Measurements from ENCODE around the gene C10orf71.

The C10orf71 gene

GRCh38 chr10:49347827-49348226 lies 48.9 kb downstream of the C10orf71 start:
- DNase-seq (ENCODE audit: insufficient read length, low spot score) (no peak), FAIRE-seq (no peak)
- TF ChIP-seq CTCF (IDR thresholded peaks at IDR 0.05; ENCODE audit: insufficient read depth, missing control alignments): no peak

- no peak for TF ChIP-seq CTCF (IDR thresholded peaks at IDR 0.05; ENCODE audit: insufficient read depth, missing control alignments)
- DNase-seq (ENCODE audit: insufficient read length, low spot score) (no peak), FAIRE-seq (no peak)
Observed at GRCh38 chr10:49348593-49348992, 49.6 kb downstream of the C10orf71 start.

GRCh38 chr10:49349390-49349789 lies 50.4 kb downstream of the C10orf71 start:
- no peak for FAIRE-seq
- TF ChIP-seq CTCF (IDR thresholded peaks at IDR 0.05; ENCODE audit: insufficient read depth, missing control alignments): no peak
- DNase-seq (ENCODE audit: insufficient read length, low spot score): no peak

GRCh38 chr10:49350138-49350537 lies 51.2 kb downstream of the C10orf71 start:
- no peak for TF ChIP-seq CTCF (IDR thresholded peaks at IDR 0.05; ENCODE audit: insufficient read depth, missing control alignments)
- FAIRE-seq (no peak), DNase-seq (ENCODE audit: insufficient read length, low spot score) (no peak)

- no peak for TF ChIP-seq CTCF (IDR thresholded peaks at IDR 0.05; ENCODE audit: insufficient read depth, missing control alignments)
- DNase-seq (ENCODE audit: insufficient read length, low spot score): no peak
- no peak for FAIRE-seq
Observed at GRCh38 chr10:49350846-49351532, 52.0 kb downstream of the C10orf71 start.

GRCh38 chr10:49351669-49352068 lies 52.7 kb downstream of the C10orf71 start:
- no peak for FAIRE-seq
- no peak for DNase-seq (ENCODE audit: insufficient read length, low spot score)
- TF ChIP-seq CTCF (IDR thresholded peaks at IDR 0.05; ENCODE audit: insufficient read depth, missing control alignments): no peak

- DNase-seq (ENCODE audit: insufficient read length, low spot score): no peak
- TF ChIP-seq CTCF (IDR thresholded peaks at IDR 0.05; ENCODE audit: insufficient read depth, missing control alignments): no peak
- no peak for FAIRE-seq
Observed at GRCh38 chr10:49352323-49352722, 53.4 kb downstream of the C10orf71 start.

Data from D721Med (cell line).